Left lung (tissue), 10 donors: ENCODE data around the gene TBCA. TPM values are rescaled to one million over a fixed set of nuclear protein-coding genes. Genes with fewer than 3 reads are reported as not detected.

ENCODE experiments used
- ATAC-seq: fragments of 200-7000 bp; cut with Tn5 transposase; one replicate; pipeline ENCODE4 v1.9.1; 2020; ENCODE audit warnings: moderate library complexity
- DNase-seq, 4 donors: peaks; one replicate each; pipeline ENCODE4 v3.0.0-alpha.2; 2013 to 2020
- H3K27ac ChIP-seq, 2 donors: fragments of 200-600 bp; sonication (generic) in 1 of 2; one replicate each; pipeline versions ENCODE4 v1.5.0 to v1.8.0; 2020 to 2021
- H3K27me3 ChIP-seq, 2 donors: fragments of 200-600 bp; sonication (generic) in 1 of 2; one replicate each; pipeline versions ENCODE4 v1.5.0 to v1.8.0; 2020 to 2021
- H3K36me3 ChIP-seq, 2 donors: fragments of 200-600 bp; sonication (generic) in 1 of 2; one replicate each; pipeline versions ENCODE4 v1.5.0 to v1.8.0; 2020 to 2021
- H3K4me1 ChIP-seq, 2 donors: fragments of 200-600 bp; one replicate each; pipeline ENCODE4 v1.8.0; 2021
- H3K4me3 ChIP-seq, 2 donors: fragments of 200-600 bp; sonication (generic) in 1 of 2; one replicate each; pipeline versions ENCODE4 v1.5.0 to v1.8.0; 2020 to 2021; ENCODE audit warnings: mild to moderate bottlenecking in 1 of 2
- H3K9me3 ChIP-seq, 2 donors: fragments of 200-600 bp; sonication (generic) in 1 of 2; one replicate each; pipeline versions ENCODE4 v1.5.0 to v1.8.0; 2020 to 2021
- CTCF ChIP-seq, 2 donors: fragments of 200-600 bp; sonication (generic) in 1 of 2; IDR thresholded peaks; one replicate each; pipeline versions ENCODE4 v1.5.0 to v1.8.0; 2021; ENCODE audit warnings: antibody characterized with exemption in 2 of 2
- intact Hi-C, 2 donors: fragments of 100-400 bp; cut with DNase I; formaldehyde crosslinking; loops; one replicate each; pipeline versions ENCODE4 v1.11.2 to v1.14.2; 2022
- polyA plus RNA-seq, 6 donors: library from polyadenylated mRNA; unstranded; fragments of 120-200 nt; gene quantifications; one replicate each; pipeline ENCODE4 v1.2.1, GENCODE V29; 2013; ENCODE audit not compliant: insufficient read length in 6 of 6
- total RNA-seq, 2 donors: library from RNA; stranded (reverse); fragmentation: NEBNext Ultra II Directional; extraction: Animal tissue kit (Norgen Biotek cat#: 25700); gene quantifications; one replicate each; pipeline ENCODE4 v1.2.1, GENCODE V29; 2021
- donor health status: DM: no; HTN: yes; CAD: no.
- donor health status: DM: no; HTN: no; CAD: no.

TBCA gene
- total and polyA plus RNA-seq, 8 donors = 117 to 315 (median 251) TPM

DNA sequence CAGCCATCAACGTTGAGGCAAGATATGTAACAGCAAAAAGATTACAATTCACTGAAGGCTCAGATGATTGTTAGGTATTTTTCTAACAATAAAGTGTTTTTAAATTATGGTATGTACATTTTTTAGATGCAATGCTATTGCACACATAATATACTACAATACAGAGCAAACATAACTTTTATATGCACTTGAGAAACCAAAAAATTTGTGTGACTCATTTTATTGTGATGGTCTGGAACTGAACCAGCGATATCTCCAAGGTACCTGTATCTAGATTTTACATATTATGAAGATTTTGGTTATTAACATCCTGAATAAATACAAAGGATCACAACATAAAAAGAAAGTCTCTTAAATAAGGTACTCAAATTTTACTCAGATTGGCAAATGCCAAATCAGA, 41.3 kb downstream of the TBCA start:
- no peaks in the 10 kb centered on the region for H3K36me3 ChIP-seq
- no peaks in the 10 kb centered on the region for H3K4me1 ChIP-seq
- peaks cover 0 to 6% of the 10 kb centered on the region in 2 donors for H3K9me3 ChIP-seq
- no peak for DNase-seq
- no peak for ATAC-seq
- H3K4me3 ChIP-seq = no peak overlapping the region
- intact Hi-C loops = no loop called here
- no peak for TF ChIP-seq CTCF (IDR thresholded peaks at IDR 0.05)
- no peak overlapping the region for H3K27ac ChIP-seq
- H3K27me3 ChIP-seq = no peaks in the 10 kb centered on the region

GRCh38 chr5:77733130-77733529, 43.0 kb downstream of the TBCA start:
- TF ChIP-seq CTCF (IDR thresholded peaks at IDR 0.05) = no peak
- intact Hi-C loops = no loop called here
- H3K36me3 ChIP-seq = no peaks in the 10 kb centered on the region
- H3K9me3 ChIP-seq = peaks cover 0 to 6% of the 10 kb centered on the region in 2 donors
- no peak for DNase-seq
- no peak overlapping the region for H3K27ac ChIP-seq
- H3K4me1 ChIP-seq = no peaks in the 10 kb centered on the region
- no peak overlapping the region for H3K4me3 ChIP-seq
- H3K27me3 ChIP-seq = no peaks in the 10 kb centered on the region
- ATAC-seq = no peak

DNA sequence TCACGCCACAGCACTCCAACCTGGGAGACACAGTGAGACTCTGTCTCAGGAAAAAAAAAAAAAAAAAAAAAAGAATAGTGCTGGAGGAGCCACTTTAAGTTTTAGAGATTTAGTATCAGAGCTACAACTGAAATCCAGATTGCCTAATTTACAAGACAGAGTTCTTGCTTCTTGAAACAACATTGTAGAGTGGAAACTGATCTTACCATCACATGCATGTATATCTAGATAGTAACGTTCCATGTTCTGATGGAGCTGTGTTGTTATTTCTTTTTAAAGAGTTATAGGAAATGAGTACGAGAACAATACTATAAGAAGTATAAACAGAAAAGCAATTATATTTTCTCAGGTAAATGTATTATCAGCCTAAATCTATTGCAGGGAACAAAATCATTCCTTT, 48.9 kb downstream of the TBCA start:
- H3K36me3 ChIP-seq = no peaks in the 10 kb centered on the region
- H3K27me3 ChIP-seq = no peaks in the 10 kb centered on the region
- no peaks in the 10 kb centered on the region for H3K9me3 ChIP-seq
- peaks cover 0 to 3% of the 10 kb centered on the region in 2 donors for H3K4me1 ChIP-seq
- no peak for ATAC-seq
- no peak for DNase-seq
- no peak overlapping the region for H3K27ac ChIP-seq
- no peak overlapping the region for H3K4me3 ChIP-seq
- intact Hi-C loops = no loop called here
- TF ChIP-seq CTCF (IDR thresholded peaks at IDR 0.05) = no peak

DNA sequence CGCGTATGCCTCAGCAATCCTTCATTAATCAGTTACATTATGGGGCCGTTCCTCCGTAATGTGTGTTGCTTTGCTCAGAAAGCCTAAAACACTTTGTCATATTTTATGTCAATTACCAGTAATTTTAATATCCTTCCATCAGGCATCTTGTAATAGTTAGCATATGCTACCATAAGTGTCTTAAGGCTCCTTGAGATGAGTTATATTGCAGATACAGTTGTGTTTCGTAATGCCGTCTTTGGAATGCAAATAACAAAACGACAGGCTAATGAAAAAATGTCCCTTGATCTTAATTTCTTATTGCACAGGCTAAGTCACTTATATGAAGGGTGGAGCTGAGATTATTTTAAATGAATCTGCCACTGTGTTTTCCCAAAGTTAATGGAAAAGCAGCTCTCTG, 50.5 kb downstream of the TBCA start:
- peaks cover 0 to 4% of the 10 kb centered on the region in 2 donors for H3K4me1 ChIP-seq
- H3K9me3 ChIP-seq = no peaks in the 10 kb centered on the region
- no peak overlapping the region for H3K4me3 ChIP-seq
- H3K36me3 ChIP-seq = no peaks in the 10 kb centered on the region
- intact Hi-C loops = no loop called here
- DNase-seq (no peak), ATAC-seq (no peak)
- TF ChIP-seq CTCF (IDR thresholded peaks at IDR 0.05) = no peak
- H3K27me3 ChIP-seq = no peaks in the 10 kb centered on the region
- no peak overlapping the region for H3K27ac ChIP-seq

- intact Hi-C loops = no loop called here
- DNase-seq (no peak), ATAC-seq (no peak)
- Histone ChIP-seq H3K36me3 (no peaks in the 10 kb centered on the region), H3K27me3 (no peaks in the 10 kb centered on the region), H3K9me3 (no peaks in the 10 kb centered on the region), H3K4me3 (no peak overlapping the region), H3K4me1 (peaks cover 0 to 4% of the 10 kb centered on the region in 2 donors), H3K27ac (no peak overlapping the region)
- no peak for TF ChIP-seq CTCF (IDR thresholded peaks at IDR 0.05)
Observed at GRCh38 chr5:77724934-77725333, 51.2 kb downstream of the TBCA start.
